Memory B cell (primary cell): Measurements from ENCODE around the gene NHSL2.
"Not testable (repeated sequence)": the region's sequence is repeated elsewhere in the genome, so short reads cannot be mapped to it uniquely, and the experiment has no call there.

Experiments used
- ATAC-seq: fragments of 150-1000 bp; cut with Tn5 transposase; 2 replicates; pipeline ENCODE4 v1.10.0; 2021; ENCODE audit warnings: low read depth, mild to moderate bottlenecking, moderate library complexity
- DNase-seq, 2 donors: peaks; one replicate each; pipeline ENCODE4 v3.0.0; 2022; ENCODE audit warnings: low spot score in 2 of 2
- H3K27ac Mint-ChIP-seq: one replicate; pipeline ENCODE4 v1.8.0; 2022; ENCODE audit warnings: mild to moderate bottlenecking, moderate library complexity, mixed read lengths
- H3K27me3 Mint-ChIP-seq: one replicate; pipeline ENCODE4 v1.8.0; 2022; ENCODE audit warnings: mixed read lengths
- H3K36me3 Mint-ChIP-seq: one replicate; pipeline ENCODE4 v1.8.0; 2022; ENCODE audit warnings: mild to moderate bottlenecking, mixed read lengths
- H3K4me1 Mint-ChIP-seq: one replicate; pipeline ENCODE4 v1.8.0; 2022; ENCODE audit warnings: mixed read lengths
- H3K4me3 Mint-ChIP-seq: one replicate; pipeline ENCODE4 v1.8.0; 2022; ENCODE audit warnings: mild to moderate bottlenecking, moderate library complexity, mixed read lengths
- H3K9me3 Mint-ChIP-seq: one replicate; pipeline ENCODE4 v1.8.0; 2022; ENCODE audit warnings: mixed read lengths

Gene NHSL2

DNA sequence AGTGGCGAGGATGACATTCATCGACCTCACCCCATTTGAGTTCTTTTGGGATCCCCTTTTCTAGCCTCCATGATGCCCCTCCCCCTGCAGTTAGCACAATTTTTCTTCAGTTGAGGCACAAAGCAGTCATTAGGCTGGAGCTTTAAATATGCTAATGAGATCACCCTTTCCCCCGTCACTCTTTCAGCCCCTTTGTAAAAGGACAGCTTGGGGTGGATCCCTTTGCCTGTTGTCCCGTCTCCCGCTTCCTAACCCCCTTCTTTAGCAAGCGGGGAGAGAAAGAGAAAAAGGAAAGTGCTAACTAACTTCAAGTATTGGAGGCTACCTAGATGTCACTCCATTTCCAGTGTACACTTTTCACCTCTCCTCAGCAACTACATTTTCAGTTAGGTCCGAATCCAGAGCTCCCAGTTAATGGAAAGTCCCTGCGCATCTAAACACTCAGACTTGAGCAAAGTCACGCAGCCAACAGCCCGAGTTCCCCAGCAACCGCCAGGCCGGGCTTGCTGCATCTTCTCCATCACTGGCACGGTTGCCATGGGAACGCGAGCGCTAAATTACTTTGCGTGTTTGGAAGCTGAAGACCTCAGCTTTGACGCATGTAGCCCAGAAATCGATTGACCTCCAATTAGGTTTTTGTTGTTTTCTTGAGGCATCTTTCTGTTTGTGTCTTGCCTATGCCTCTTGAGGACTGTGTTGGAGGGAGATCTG, 144.3 kb downstream of the NHSL2 start:
- no peak overlapping the region for H3K4me3 Mint-ChIP-seq
- ATAC-seq = no peak
- H3K4me1 Mint-ChIP-seq = no peaks in the 10 kb centered on the region
- peaks cover 9% of the 10 kb centered on the region for H3K27me3 Mint-ChIP-seq
- no peak overlapping the region for H3K27ac Mint-ChIP-seq
- H3K9me3 Mint-ChIP-seq = no peaks in the 10 kb centered on the region
- no peak for DNase-seq
- H3K36me3 Mint-ChIP-seq = no peaks in the 10 kb centered on the region

GRCh38 chrX:72057331-72057730, 146.7 kb downstream of the NHSL2 start:
- DNase-seq (no peak), ATAC-seq (no peak)
- H3K4me3 Mint-ChIP-seq = no peak overlapping the region
- no peaks in the 10 kb centered on the region for H3K4me1 Mint-ChIP-seq
- no peaks in the 10 kb centered on the region for H3K36me3 Mint-ChIP-seq
- H3K27me3 Mint-ChIP-seq = peaks cover 9% of the 10 kb centered on the region
- H3K9me3 Mint-ChIP-seq = no peaks in the 10 kb centered on the region
- H3K27ac Mint-ChIP-seq = no peak overlapping the region

GRCh38 chrX:72057849-72058248, 147.2 kb downstream of the NHSL2 start:
- H3K27me3 Mint-ChIP-seq = peaks cover 9% of the 10 kb centered on the region
- H3K27ac Mint-ChIP-seq = no peak overlapping the region
- H3K4me1 Mint-ChIP-seq = no peaks in the 10 kb centered on the region
- no peak overlapping the region for H3K4me3 Mint-ChIP-seq
- DNase-seq (no peak), ATAC-seq (no peak)
- no peaks in the 10 kb centered on the region for H3K9me3 Mint-ChIP-seq
- no peaks in the 10 kb centered on the region for H3K36me3 Mint-ChIP-seq

DNA sequence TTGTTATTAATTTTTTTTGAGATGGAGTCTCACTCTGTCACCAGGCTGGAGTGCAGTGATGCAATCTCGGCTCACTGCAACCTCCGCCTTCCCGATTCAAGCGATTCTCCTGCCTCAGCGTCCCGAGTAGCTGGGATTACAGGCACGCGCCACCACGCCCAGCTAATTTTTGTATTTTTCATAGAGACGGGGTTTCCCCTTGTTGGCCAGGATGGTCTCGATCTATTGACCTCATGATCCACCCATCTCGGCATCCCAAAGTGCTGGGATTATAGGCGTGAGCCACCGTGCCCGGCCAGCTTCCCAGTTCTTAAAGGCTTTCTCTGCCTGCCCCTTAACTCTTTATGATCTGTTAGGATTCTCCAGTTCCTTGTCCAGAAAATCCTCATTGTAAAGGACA, 147.7 kb downstream of the NHSL2 start:
- H3K9me3 Mint-ChIP-seq, H3K27me3 Mint-ChIP-seq, ATAC-seq, DNase-seq, H3K36me3 Mint-ChIP-seq, H3K4me1 Mint-ChIP-seq, H3K27ac Mint-ChIP-seq, H3K4me3 Mint-ChIP-seq: not testable (repeated sequence)

DNA sequence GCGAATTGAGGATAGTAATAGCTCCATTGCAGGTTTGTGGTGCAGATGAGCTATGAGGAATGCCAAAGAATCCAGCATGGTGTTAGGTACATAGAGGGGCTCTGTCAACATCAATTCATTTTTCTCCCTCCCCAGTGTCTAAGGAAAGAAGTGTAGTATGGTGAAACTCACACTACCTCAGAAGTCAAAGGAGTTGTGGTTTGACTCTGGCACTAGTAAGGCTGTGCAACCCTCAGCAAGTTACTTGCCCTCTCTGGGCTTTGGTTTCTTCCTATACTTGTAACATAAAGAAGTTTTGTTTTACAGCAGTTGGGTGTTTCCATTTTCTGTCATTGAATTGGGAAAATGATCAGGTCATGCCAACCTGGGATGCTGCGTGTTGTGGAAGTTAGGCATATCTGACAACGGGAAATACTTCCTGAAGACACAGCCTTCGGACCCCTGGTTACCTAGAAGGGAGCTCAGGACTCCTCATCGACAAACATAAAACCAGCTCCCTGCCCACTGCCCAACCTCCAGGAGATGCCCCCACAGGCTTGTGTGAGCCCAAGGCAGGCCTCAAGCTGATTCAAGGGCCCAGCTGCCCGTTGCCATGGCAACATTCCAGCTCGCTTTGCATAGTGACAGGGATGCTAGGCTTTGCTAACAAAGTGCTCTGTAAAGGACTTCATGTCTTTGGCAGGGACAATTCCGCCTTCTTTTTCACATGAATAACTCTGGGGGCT, 149.7 kb downstream of the NHSL2 start:
- DNase-seq = no peak

DNA sequence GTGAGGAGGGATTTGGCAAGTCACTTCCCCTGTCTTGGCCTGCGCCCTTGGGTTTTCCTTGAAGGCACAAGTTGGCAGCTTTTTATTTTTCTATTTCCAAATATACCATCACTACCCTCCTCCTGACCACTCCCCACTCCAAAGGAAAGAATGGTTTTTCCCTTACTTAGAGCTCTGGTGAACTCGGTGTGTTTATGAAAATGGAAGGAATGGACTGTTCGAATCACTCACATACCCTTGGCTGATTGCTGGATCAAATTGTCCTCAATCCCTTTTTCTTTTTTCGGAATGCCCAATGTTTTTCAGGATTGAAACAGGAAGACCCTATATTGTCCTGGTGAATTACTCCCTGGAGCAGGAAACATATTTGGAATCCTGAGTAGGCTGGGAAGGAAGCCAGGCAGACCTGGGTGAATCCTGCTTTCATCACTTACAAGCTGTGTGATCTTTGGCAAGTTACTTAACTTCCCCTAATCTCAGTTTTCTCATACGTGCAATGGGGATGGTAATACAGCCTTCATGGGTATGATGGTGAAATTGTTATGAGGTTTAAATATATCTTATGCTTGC, 150.4 kb downstream of the NHSL2 start:
- Mint-ChIP-seq H3K27ac (no peak overlapping the region), H3K36me3 (no peaks in the 10 kb centered on the region), H3K27me3 (peaks cover 18% of the 10 kb centered on the region), H3K4me1 (no peaks in the 10 kb centered on the region), H3K4me3 (no peak overlapping the region), H3K9me3 (no peaks in the 10 kb centered on the region)
- ATAC-seq (no peak), DNase-seq (no peak)

More for the DNA sequence above, 149.7 kb downstream of the NHSL2 start:
- Mint-ChIP-seq H3K9me3 (no peaks in the 10 kb centered on the region), H3K27ac (no peak overlapping the region), H3K27me3 (peaks cover 13% of the 10 kb centered on the region), H3K4me3 (no peak overlapping the region), H3K4me1 (no peaks in the 10 kb centered on the region), H3K36me3 (no peaks in the 10 kb centered on the region)
- no peak for ATAC-seq

GRCh38 chrX:72062916-72063315, 152.3 kb downstream of the NHSL2 start:
- Mint-ChIP-seq H3K36me3 (no peaks in the 10 kb centered on the region), H3K4me3 (no peak overlapping the region), H3K27ac (no peak overlapping the region), H3K4me1 (no peaks in the 10 kb centered on the region), H3K27me3 (peaks cover 18% of the 10 kb centered on the region), H3K9me3 (no peaks in the 10 kb centered on the region)
- DNase-seq (no peak), ATAC-seq (no peak)

- ATAC-seq (no peak), DNase-seq (no peak)
- H3K27me3 Mint-ChIP-seq = peaks cover 34% of the 10 kb centered on the region
- H3K4me3 Mint-ChIP-seq = no peak overlapping the region
- H3K9me3 Mint-ChIP-seq = no peaks in the 10 kb centered on the region
- peak overlapping the region; percentile 43 for H3K27ac Mint-ChIP-seq
- no peaks in the 10 kb centered on the region for H3K36me3 Mint-ChIP-seq
- peaks cover 2% of the 10 kb centered on the region for H3K4me1 Mint-ChIP-seq
Observed at GRCh38 chrX:72069350-72070160, 158.9 kb downstream of the NHSL2 start.

- ATAC-seq (no peak), DNase-seq (no peak)
- Mint-ChIP-seq H3K27me3 (peaks cover 28% of the 10 kb centered on the region), H3K9me3 (no peaks in the 10 kb centered on the region), H3K4me3 (no peak overlapping the region), H3K27ac (no peak overlapping the region), H3K4me1 (peaks cover 2% of the 10 kb centered on the region), H3K36me3 (no peaks in the 10 kb centered on the region)
Observed at GRCh38 chrX:72071213-72071612, 160.6 kb downstream of the NHSL2 start.

- peaks cover 21% of the 10 kb centered on the region for H3K27me3 Mint-ChIP-seq
- ATAC-seq (no peak), DNase-seq (no peak)
- H3K4me3 Mint-ChIP-seq = no peak overlapping the region
- no peak overlapping the region for H3K27ac Mint-ChIP-seq
- no peaks in the 10 kb centered on the region for H3K9me3 Mint-ChIP-seq
- H3K4me1 Mint-ChIP-seq = peaks cover 5% of the 10 kb centered on the region
- no peaks in the 10 kb centered on the region for H3K36me3 Mint-ChIP-seq
Observed at GRCh38 chrX:72073633-72074032, 163.0 kb downstream of the NHSL2 start.

- Mint-ChIP-seq H3K27me3 (peaks cover 8% of the 10 kb centered on the region), H3K9me3 (no peaks in the 10 kb centered on the region), H3K4me3 (no peak overlapping the region), H3K4me1 (peaks cover 3% of the 10 kb centered on the region), H3K36me3 (no peaks in the 10 kb centered on the region), H3K27ac (no peak overlapping the region)
- ATAC-seq (no peak), DNase-seq (no peak)
Observed at GRCh38 chrX:72078411-72078810, 167.8 kb downstream of the NHSL2 start.

DNA sequence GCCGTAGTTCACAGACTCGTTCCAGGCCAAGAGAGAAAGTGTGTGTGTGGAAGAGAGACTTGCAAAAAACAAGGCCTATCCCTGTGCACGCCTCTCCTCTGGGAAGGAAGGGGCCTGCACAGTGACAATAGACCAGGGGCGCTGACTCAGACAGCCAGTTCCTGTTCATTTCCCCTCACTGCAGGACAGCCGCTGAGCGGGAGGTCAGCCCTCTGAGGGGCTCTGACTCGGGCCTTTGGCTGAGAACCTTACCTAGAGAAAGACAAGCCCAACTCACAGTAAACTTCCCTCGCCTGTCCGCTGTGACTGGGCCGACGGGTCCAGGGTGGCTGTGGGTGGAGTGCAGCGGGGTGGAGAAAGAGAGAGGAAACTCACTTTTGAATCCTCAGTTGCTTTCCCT, 169.0 kb downstream of the NHSL2 start:
- H3K27ac Mint-ChIP-seq = no peak overlapping the region
- peaks cover 7% of the 10 kb centered on the region for H3K27me3 Mint-ChIP-seq
- H3K4me1 Mint-ChIP-seq = peaks cover 3% of the 10 kb centered on the region
- no peak for DNase-seq
- H3K9me3 Mint-ChIP-seq = no peaks in the 10 kb centered on the region
- no peaks in the 10 kb centered on the region for H3K36me3 Mint-ChIP-seq
- no peak overlapping the region for H3K4me3 Mint-ChIP-seq
- no peak for ATAC-seq

GRCh38 chrX:72080150-72080549, 169.5 kb downstream of the NHSL2 start:
- Mint-ChIP-seq H3K4me3 (no peak overlapping the region), H3K27ac (no peak overlapping the region), H3K4me1 (peaks cover 3% of the 10 kb centered on the region), H3K9me3 (no peaks in the 10 kb centered on the region), H3K36me3 (no peaks in the 10 kb centered on the region), H3K27me3 (peaks cover 7% of the 10 kb centered on the region)
- ATAC-seq (no peak), DNase-seq (no peak)

GRCh38 chrX:72080800-72081199, 170.2 kb downstream of the NHSL2 start:
- Mint-ChIP-seq H3K36me3 (no peaks in the 10 kb centered on the region), H3K27me3 (peaks cover 3% of the 10 kb centered on the region), H3K27ac (no peak overlapping the region), H3K9me3 (no peaks in the 10 kb centered on the region), H3K4me1 (peaks cover 3% of the 10 kb centered on the region), H3K4me3 (no peak overlapping the region)
- ATAC-seq (no peak), DNase-seq (no peak)
